IPS-18c (cell line): ENCODE data around the gene BUB1B.
A peak's percentile ranks its signal among the peaks of the same experiment; 100 is the strongest.
"Not testable (repeated sequence)": the region's sequence is repeated elsewhere in the genome, so short reads cannot be mapped to it uniquely, and the experiment has no call there.

ENCODE experiments used
- H3K4me3 ChIP-seq: 2 replicates; pipeline ENCODE4 v1.7.0; 2013; ENCODE audit warnings: low read depth, mild to moderate bottlenecking, low read length, moderate library complexity; ENCODE audit not compliant: insufficient read depth
- H3K9me3 ChIP-seq: one replicate; pipeline ENCODE4 v1.6.1; 2013; ENCODE audit warnings: mild to moderate bottlenecking, low read length, moderate library complexity; ENCODE audit not compliant: control insufficient read depth, insufficient read depth

The BUB1B gene

GRCh38 chr15:40160689-40161688 is at the start of gene BUB1B:
BUB1B (plus strand) TSS chr15:40161069; CDS start chr15:40161221, 152 bp downstream.
- peak within 1 kb of the TSS; percentile 92 for H3K4me3 ChIP-seq
- H3K9me3 ChIP-seq, result peaks cover 2% of the 10 kb centered on the region

GRCh38 chr15:40111888-40112287 is 49.0 kb upstream of the BUB1B start:
- Histone ChIP-seq H3K9me3 (no peaks in the 10 kb centered on the region), H3K4me3 (no peak overlapping the region)

- Histone ChIP-seq H3K9me3 (no peaks in the 10 kb centered on the region), H3K4me3 (no peak overlapping the region)
These were observed 48.1 kb upstream of the BUB1B start for GRCh38 chr15:40112789-40113188.

GRCh38 chr15:40114218-40114617 is 46.7 kb upstream of the BUB1B start:
- Histone ChIP-seq H3K4me3 (no peak overlapping the region), H3K9me3 (no peaks in the 10 kb centered on the region)

GRCh38 chr15:40115106-40115505 is 45.8 kb upstream of the BUB1B start:
- H3K9me3 ChIP-seq, H3K4me3 ChIP-seq: not testable (repeated sequence)

- Histone ChIP-seq H3K9me3 (no peaks in the 10 kb centered on the region), H3K4me3 (0 out of 2 replicates have a peak overlapping the region, but pooled peaks have one; percentile 24)
These were observed 45.2 kb upstream of the BUB1B start for GRCh38 chr15:40115670-40116093.

- Histone ChIP-seq H3K4me3 (no peak overlapping the region), H3K9me3 (no peaks in the 10 kb centered on the region)
These were observed 42.4 kb upstream of the BUB1B start for GRCh38 chr15:40118473-40118872.

GRCh38 chr15:40121911-40122638 is 38.8 kb upstream of the BUB1B start:
- Histone ChIP-seq H3K9me3 (no peaks in the 10 kb centered on the region), H3K4me3 (no peak overlapping the region)

GRCh38 chr15:40122989-40123388 is 37.9 kb upstream of the BUB1B start:
- H3K4me3 ChIP-seq, H3K9me3 ChIP-seq: not testable (repeated sequence)

- not testable (repeated sequence) for H3K9me3 ChIP-seq, H3K4me3 ChIP-seq
These were observed 37.0 kb upstream of the BUB1B start for GRCh38 chr15:40123863-40124262.

- H3K4me3 ChIP-seq, H3K9me3 ChIP-seq: not testable (repeated sequence)
These were observed 36.5 kb upstream of the BUB1B start for GRCh38 chr15:40124333-40124732.

GRCh38 chr15:40124807-40125285 is 36.0 kb upstream of the BUB1B start:
- H3K4me3 ChIP-seq, H3K9me3 ChIP-seq: not testable (repeated sequence)

GRCh38 chr15:40125950-40126349 is 34.9 kb upstream of the BUB1B start:
- Histone ChIP-seq H3K4me3 (no peak overlapping the region), H3K9me3 (no peaks in the 10 kb centered on the region)

- Histone ChIP-seq H3K9me3 (no peaks in the 10 kb centered on the region), H3K4me3 (no peak overlapping the region)
These were observed 31.9 kb upstream of the BUB1B start for GRCh38 chr15:40128766-40129660.

- no peaks in the 10 kb centered on the region for H3K9me3 ChIP-seq
- no peak overlapping the region for H3K4me3 ChIP-seq
These were observed 30.8 kb upstream of the BUB1B start for GRCh38 chr15:40130118-40130517.

GRCh38 chr15:40130799-40131502 is 29.9 kb upstream of the BUB1B start:
- Histone ChIP-seq H3K4me3 (no peak overlapping the region), H3K9me3 (no peaks in the 10 kb centered on the region)
